ENCODE measurements around the gene UBXN11.

The UBXN11 gene

GRCh38 chr1:26268290-26269197 lies 37.9 kb downstream of the UBXN11 start:
- no peak overlapping the region for H3K4me3 ChIP-seq (ENCODE audit: low read length)
- TF ChIP-seq ZNF274 (IDR thresholded peaks at IDR 0.05; ENCODE audit: low read depth, low read length) = no peak

- H3K4me3 ChIP-seq (ENCODE audit: low read length) = no peak overlapping the region
- no peak for TF ChIP-seq ZNF274 (IDR thresholded peaks at IDR 0.05; ENCODE audit: low read depth, low read length)
Measured at GRCh38 chr1:26265405-26265804, 41.0 kb downstream of the UBXN11 start.

- no peak overlapping the region for H3K4me3 ChIP-seq (ENCODE audit: low read length)
- no peak for TF ChIP-seq ZNF274 (IDR thresholded peaks at IDR 0.05; ENCODE audit: low read depth, low read length)
Measured at GRCh38 chr1:26263212-26263611, 43.2 kb downstream of the UBXN11 start.

- no peak overlapping the region for H3K4me3 ChIP-seq (ENCODE audit: low read length)
- no peak for TF ChIP-seq ZNF274 (IDR thresholded peaks at IDR 0.05; ENCODE audit: low read depth, low read length)
Measured at GRCh38 chr1:26259578-26259977, 46.9 kb downstream of the UBXN11 start.

GRCh38 chr1:26259005-26259404 lies 47.4 kb downstream of the UBXN11 start:
- TF ChIP-seq ZNF274 (IDR thresholded peaks at IDR 0.05; ENCODE audit: low read depth, low read length) = no peak
- no peak overlapping the region for H3K4me3 ChIP-seq (ENCODE audit: low read length)

- H3K4me3 ChIP-seq (ENCODE audit: low read length) = no peak overlapping the region
- no peak for TF ChIP-seq ZNF274 (IDR thresholded peaks at IDR 0.05; ENCODE audit: low read depth, low read length)
Measured at GRCh38 chr1:26257222-26257621, 49.2 kb downstream of the UBXN11 start.

- TF ChIP-seq ZNF274 (IDR thresholded peaks at IDR 0.05; ENCODE audit: low read depth, low read length) = no peak
- no peak overlapping the region for H3K4me3 ChIP-seq (ENCODE audit: low read length)
Measured at GRCh38 chr1:26254404-26254803, 52.0 kb downstream of the UBXN11 start.

- TF ChIP-seq ZNF274 (IDR thresholded peaks at IDR 0.05; ENCODE audit: low read depth, low read length) = no peak
- H3K4me3 ChIP-seq (ENCODE audit: low read length) = no peak overlapping the region
Measured at GRCh38 chr1:26252718-26253117, 53.7 kb downstream of the UBXN11 start.

- TF ChIP-seq ZNF274 (IDR thresholded peaks at IDR 0.05; ENCODE audit: low read depth, low read length) = no peak
Measured at GRCh38 chr1:26239936-26240335, 66.5 kb downstream of the UBXN11 start.

GRCh38 chr1:26237230-26237966 lies 69.0 kb downstream of the UBXN11 start:
- H3K4me3 ChIP-seq (ENCODE audit: low read length) = no peak overlapping the region
- no peak for TF ChIP-seq ZNF274 (IDR thresholded peaks at IDR 0.05; ENCODE audit: low read depth, low read length)

More at GRCh38 chr1:26239936-26240335, 66.5 kb downstream of the UBXN11 start:
- H3K4me3 ChIP-seq (ENCODE audit: low read length) = no peak overlapping the region

- peak overlapping the region; percentile 86 for H3K4me3 ChIP-seq (ENCODE audit: low read length)
- no peak for TF ChIP-seq ZNF274 (IDR thresholded peaks at IDR 0.05; ENCODE audit: low read depth, low read length)
Measured at GRCh38 chr1:26234644-26235370, 71.6 kb downstream of the UBXN11 start.

- peak within 1 kb of the TSS; percentile 86 for H3K4me3 ChIP-seq (ENCODE audit: low read length)
- TF ChIP-seq ZNF274 (IDR thresholded peaks at IDR 0.05; ENCODE audit: low read depth, low read length) = no peak
Measured at GRCh38 chr1:26233903-26234643, 72.4 kb downstream of the UBXN11 start, which contains the start of gene CEP85. Gene CEP85, plus strand, starts transcription at chr1:26234200. Its CDS starts 5,584 bp downstream, at chr1:26239784.

Measured in GM08714 (cell line).